HepG2 (cell line): ENCODE results near the gene RPS6KB2. TPM values are rescaled to one million over a fixed set of nuclear protein-coding genes. Genes with fewer than 3 reads are reported as not detected.

Source experiments
- ATAC-seq: fragments of 200-7000 bp; cut with Tn5 transposase; 3 replicates; pipeline ENCODE4 v1.9.1; 2020; ENCODE audit warnings: mild to moderate bottlenecking, moderate library complexity
- BruUV-seq: library from RNA; stranded (reverse); fragments of 400-500 nt; replicated peaks from 2 replicates; lab custom pipeline; 2021; lab: Mats Ljungman, UMichigan
- CTCF ChIA-PET: fragments of 300-600 bp; formaldehyde crosslinking; extraction: SDS; loops from one replicate; lab custom pipeline; 2021; ENCODE audit warnings: low total read pairs, inconsistent platforms, low intra/inter-chr PET ratio; lab: Yijun Ruan, JAX
- POLR2A ChIA-PET: fragments of 350-600 bp; sonication (Branson Sonifier 250); formaldehyde crosslinking; loops from one replicate; lab custom pipeline; 2020; ENCODE audit warnings: antibody characterized with exemption, inconsistent platforms; lab: Yijun Ruan, JAX
- DNase-seq: peaks from one replicate; pipeline ENCODE4 v3.0.0-alpha.2; 2015; ENCODE audit warnings: low spot score
- FAIRE-seq: peaks from 3 replicates; lab custom pipeline; 2011; peaks lifted over from hg19 to GRCh38; lab: Jason Lieb, UNC
- H2AFZ ChIP-seq: one replicate; pipeline ENCODE4 v1.6.1; 2011; ENCODE audit warnings: low read length, inconsistent platforms
- H3K27ac ChIP-seq: fragments of 300-600 bp; 3 replicates; pipeline ENCODE4 v1.8.0; 2011; ENCODE audit warnings: mixed run types, mild to moderate bottlenecking, mixed read lengths, low read length, inconsistent platforms; ENCODE audit not compliant: insufficient read depth; ENCODE audit errors: extremely low read length
- H3K27me3 ChIP-seq, 2 experiments: fragments of 200-600 bp in 1 of 2; 2 replicates in 1 of 2; 3 replicates in 1 of 2; pipeline versions ENCODE4 v1.6.0 to v1.8.0; 2011; ENCODE audit warnings: low read length in 2 of 2, mild to moderate bottlenecking in 2 of 2, moderate library complexity in 2 of 2, inconsistent platforms in 1 of 2; ENCODE audit not compliant: insufficient read depth in 2 of 2, control insufficient read depth in 1 of 2
- H3K36me3 ChIP-seq, 2 experiments: fragments of 200-600 bp in 1 of 2; replicated peaks in 1 of 2; 2 replicates in 1 of 2; 3 replicates in 1 of 2; pipeline versions ENCODE4 v1.5.1 to v1.8.0; 2011; ENCODE audit warnings: low read length in 2 of 2, inconsistent platforms in 1 of 2; ENCODE audit not compliant: insufficient read depth in 2 of 2, control insufficient read depth in 1 of 2
- H3K4me1 ChIP-seq: 2 replicates; pipeline ENCODE4 v1.5.1; 2012; ENCODE audit warnings: low read length, inconsistent platforms; ENCODE audit not compliant: insufficient read depth
- H3K4me2 ChIP-seq: 2 replicates; pipeline ENCODE4 v1.6.0; 2011; ENCODE audit warnings: low read depth, low read length, inconsistent platforms
- H3K4me3 ChIP-seq, 3 experiments: fragments of 200-600 bp in 1 of 3; sonication (generic), shearing (Covaris generic) in 1 of 3; replicated peaks in 1 of 3; 2 replicates each; pipeline ENCODE4 v1.5.1; 2011 to 2016; ENCODE audit warnings: low read length in 3 of 3, inconsistent platforms in 2 of 3, low read depth in 2 of 3, mild to moderate bottlenecking in 2 of 3, control low read depth in 1 of 3, mixed read lengths in 1 of 3; ENCODE audit not compliant: insufficient read depth in 1 of 3
- H3K79me2 ChIP-seq: one replicate; pipeline ENCODE4 v1.6.1; 2011; ENCODE audit warnings: low read length, inconsistent platforms; ENCODE audit not compliant: insufficient read depth
- H3K9ac ChIP-seq: 2 replicates; pipeline ENCODE4 v1.6.0; 2011; ENCODE audit warnings: mild to moderate bottlenecking, low read depth, low read length, inconsistent platforms; ENCODE audit not compliant: insufficient read depth
- H3K9me3 ChIP-seq: 2 replicates; pipeline ENCODE4 v1.5.1; 2012; ENCODE audit warnings: mild to moderate bottlenecking, low read length
- H4K20me1 ChIP-seq: 2 replicates; pipeline ENCODE4 v1.6.0; 2011; ENCODE audit warnings: inconsistent platforms, mild to moderate bottlenecking, low read length, moderate library complexity; ENCODE audit not compliant: insufficient read depth
- CEBPB ChIP-seq: IDR thresholded peaks from 2 replicates; pipeline ENCODE4 v1.6.1; 2011; ENCODE audit warnings: low read depth, low read length, improper control_type of control experiment, borderline replicate concordance
- EZH2 ChIP-seq: conservative IDR thresholded peaks from 2 replicates; pipeline ENCODE4 v1.6.1; 2012; ENCODE audit warnings: mild to moderate bottlenecking, low read depth, low read length, moderate library complexity
- HIC2 ChIP-seq: sonication (generic); formaldehyde crosslinking; IDR thresholded peaks from 2 replicates; pipeline ENCODE4 v1.9.0; 2022; ENCODE audit warnings: low read depth, missing genetic modification reagents
- HNF4A ChIP-seq: sonication (generic); formaldehyde crosslinking; IDR thresholded peaks from 2 replicates; pipeline ENCODE4 v1.4.0; 2020; ENCODE audit warnings: missing genetic modification reagents
- HNF4G ChIP-seq, 2 experiments: sonication (generic) in 1 of 2; formaldehyde crosslinking in 1 of 2; IDR thresholded peaks; 2 replicates each; pipeline versions ENCODE4 v1.4.0 to v1.6.1; 2011 to 2020; ENCODE audit warnings: borderline replicate concordance in 2 of 2, low read depth in 2 of 2, mild to moderate bottlenecking in 2 of 2, low read length in 1 of 2, missing genetic modification reagents in 1 of 2, moderate library complexity in 1 of 2
- HNRNPL ChIP-seq: fragments of 200-400 bp; formaldehyde crosslinking; IDR thresholded peaks from 2 replicates; pipeline ENCODE4 v1.6.1; 2017; ENCODE audit warnings: mild to moderate bottlenecking, low read depth, low read length
- KDM6A ChIP-seq: IDR thresholded peaks from 2 replicates; pipeline ENCODE4 v1.6.1; 2016; ENCODE audit warnings: low read depth
- SP140L ChIP-seq: sonication (generic); formaldehyde crosslinking; IDR thresholded peaks from 2 replicates; pipeline ENCODE4 v1.4.0; 2020; ENCODE audit warnings: missing genetic modification reagents, borderline replicate concordance
- ZNF121 ChIP-seq: sonication (generic); formaldehyde crosslinking; IDR thresholded peaks from 2 replicates; pipeline ENCODE4 v1.5.0; 2020; ENCODE audit warnings: mild to moderate bottlenecking, missing genetic modification reagents
- ZNF281 ChIP-seq: sonication (generic); formaldehyde crosslinking; IDR thresholded peaks from 2 replicates; pipeline ENCODE4 v1.4.0; 2020; ENCODE audit warnings: missing genetic modification reagents, borderline replicate concordance
- ZNF891 ChIP-seq: sonication (generic); formaldehyde crosslinking; IDR thresholded peaks from 2 replicates; pipeline ENCODE4 v1.5.0; 2020; ENCODE audit warnings: mild to moderate bottlenecking, missing genetic modification reagents
- WGBS: methylation state at CpG from one replicate; pipeline ENCODE4 v1.1.6; 2017; ENCODE audit warnings: low lambda C conversion rate; 5-methylcytosine and 5-hydroxymethylcytosine counted together
- in situ Hi-C: cut with HindIII; loops from 2 replicates; pipeline ENCODE4 v1.10.0; 2017; ENCODE audit warnings: low pct_unique_long_range_greater_than_20kb; ENCODE audit not compliant: extremely low pct_ligation_motif_present
- intact Hi-C: fragments of 100-400 bp; cut with micrococcal nuclease; formaldehyde crosslinking; loops from one replicate; pipeline ENCODE4 v1.10.0; 2022; ENCODE audit not compliant: unreplicated experiment
- polyA plus RNA-seq, 8 experiments: library from polyadenylated mRNA; depleted of rRNA in 3 of 8; stranded (reverse) in 7 of 8; unstranded in 1 of 8; fragments of >200 nt; fragmentation: Illumina TruSeq in 4 of 8; extraction: Trizol in 4 of 8; gene quantifications; 2 replicates each; pipeline versions ENCODE4 v1.2.1 to v1.2.3, GENCODE V29; 2011 to 2016; ENCODE audit warnings: low read depth in 4 of 8, missing spikeins in 1 of 8, mixed read lengths in 1 of 8; ENCODE audit not compliant: insufficient read depth in 1 of 8
- total RNA-seq, 5 experiments: library from RNA; depleted of rRNA; stranded (reverse); fragments of >200 nt; fragmentation: Illumina TruSeq; extraction: Trizol; gene quantifications; 2 replicates each; pipeline ENCODE4 v1.2.3, GENCODE V29; 2016; ENCODE audit warnings: low read depth in 1 of 5

The RPS6KB2 gene
- total and polyA plus RNA-seq, 2 of the 13 experiments (the other 11 are each of a cell fraction or from before 2014, with no cell fraction given): 52.9 to 54.8 TPM

- Histone ChIP-seq H3K4me2 (no peak overlapping the region), H3K4me1 (peaks cover 35% of the 10 kb centered on the region), H3K27me3 (peaks cover 2 to 11% of the 10 kb centered on the region in 2 experiments; a peak in 2 of 5 replicates), H3K9me3 (no peaks in the 10 kb centered on the region), H3K36me3 (peaks cover 0 to 3% of the 10 kb centered on the region in 2 experiments; a peak in 2 of 5 replicates), H2AFZ (no peak overlapping the region), H4K20me1 (no peaks in the 10 kb centered on the region), H3K9ac (no peak overlapping the region), H3K27ac (no peak overlapping the region), H3K79me2 (peaks cover 3% of the 10 kb centered on the region), H3K4me3 (no peak overlapping the region)
- no TSS peak for BruUV-seq
- no peak for FAIRE-seq
- peak; percentile 66; the same call in 1 of the 2 replicates for TF ChIP-seq ZNF121
- TF ChIP-seq SP140L (CRISPR knock-in tag): no peak
- no peak for DNase-seq
- no peak for ATAC-seq
- 90% methylated on average over 5 of the region's 5 CpGs for WGBS
- intact Hi-C loops: no loop called here
- ChIA-PET CTCF (no interaction called here), POLR2A (interaction anchor here (2.2 kb wide), 1 partner anchor 10 kb away, joined by 5 read pairs; no protein-coding TSS in a partner anchor)
- in situ Hi-C loops: no loop called here
Measured at GRCh38 chr11:67445515-67445914, 17.2 kb downstream of the RPS6KB2 start.

- H3K4me2 ChIP-seq: no peak overlapping the region; the same call in 1 of the 2 replicates
- BruUV-seq: no TSS peak
- TF ChIP-seq HNF4G (IDR thresholded peaks at IDR 0.05; ENCODE audit: borderline replicate concordance, low read depth, low read length) (0 out of 2 replicates have a peak, but pooled peaks have one; percentile 13), HNF4G (CRISPR knock-in tag; IDR thresholded peaks at IDR 0.05; ENCODE audit: borderline replicate concordance, low read depth) (no peak), CEBPB (0 out of 2 replicates have a peak, but pooled peaks have one; percentile 10), EZH2 (no peak), HNRNPL (peak; percentile 59; the same call in 1 of the 2 replicates), HIC2 (CRISPR knock-in tag) (peak; percentile 52; the same call in 1 of the 2 replicates), KDM6A (CRISPR knock-in tag) (no peak), HNF4A (CRISPR knock-in tag) (peak; percentile 39; the same call in 1 of the 2 replicates), ZNF891 (CRISPR knock-in tag) (0 out of 2 replicates have a peak, but pooled peaks have one; percentile 61), ZNF281 (CRISPR knock-in tag) (no peak)
- H3K9me3 ChIP-seq: no peaks in the 10 kb centered on the region
- no peak overlapping the region for H3K9ac ChIP-seq
- CTCF ChIA-PET: no interaction called here
- no peaks in the 10 kb centered on the region for H3K36me3 ChIP-seq
- H4K20me1 ChIP-seq: no peaks in the 10 kb centered on the region
- H3K27ac ChIP-seq: no peak overlapping the region
- H3K4me3 ChIP-seq: no peak overlapping the region; a peak in 1 of 6 replicates
- POLR2A ChIA-PET: interaction anchor here (1.3 kb wide), 2 partner anchors 11 to 19 kb away, joined by 3 to 5 read pairs; no protein-coding TSS in a partner anchor
- in situ Hi-C loops: no loop called here
- peaks cover 27% of the 10 kb centered on the region for H3K4me1 ChIP-seq
- FAIRE-seq: no peak
- WGBS: 19% methylated on average over 4 of the region's 7 CpGs
- H3K79me2 ChIP-seq: no peaks in the 10 kb centered on the region
- no peak overlapping the region for H2AFZ ChIP-seq
- peaks cover 5 to 36% of the 10 kb centered on the region in 2 experiments; a peak in 4 of 5 replicates for H3K27me3 ChIP-seq
- intact Hi-C loops: no loop called here
- 0 out of 3 replicates have a peak, but pooled peaks have one; percentile 9 for ATAC-seq
- DNase-seq: no peak
Measured at GRCh38 chr11:67448220-67448609, 19.9 kb downstream of the RPS6KB2 start.
